PFSK-1 (cell line): ENCODE data around the gene MPIG6B.

Experiments
- FOXP2 ChIP-seq: optimal IDR thresholded peaks from 2 replicates; pipeline ENCODE3; 2011; ENCODE audit warnings: borderline replicate concordance, control low read depth, inconsistent platforms; ENCODE audit not compliant: insufficient read depth; ENCODE audit errors: extremely low read length, extremely low read depth
- POLR2AphosphoS5 ChIP-seq: IDR thresholded peaks from 2 replicates; pipeline ENCODE4 v1.6.1; 2012; ENCODE audit warnings: low read depth, mild to moderate bottlenecking, control low read depth, low read length, moderate library complexity
- SIN3A ChIP-seq: IDR thresholded peaks from 2 replicates; pipeline ENCODE4 v1.6.1; 2012; ENCODE audit warnings: mild to moderate bottlenecking, low read length, moderate library complexity, borderline replicate concordance; ENCODE audit not compliant: insufficient read depth
- TAF1 ChIP-seq: IDR thresholded peaks from 2 replicates; pipeline ENCODE4 v1.6.1; 2012; ENCODE audit warnings: low read length, control low read depth, borderline replicate concordance; ENCODE audit not compliant: insufficient read depth
- TF ChIP-seq, protein P1 (sequence below), 2 experiments: IDR thresholded peaks; 2 replicates each; pipeline versions ENCODE4 v1.6.1 to v1.8.0; 2011 to 2012; ENCODE audit warnings: low read depth in 2 of 2, low read length in 2 of 2, control low read depth in 1 of 2, inconsistent platforms in 1 of 2, mild to moderate bottlenecking in 1 of 2, moderate library complexity in 1 of 2; ENCODE audit not compliant: insufficient read depth in 1 of 2

The MPIG6B gene

DNA sequence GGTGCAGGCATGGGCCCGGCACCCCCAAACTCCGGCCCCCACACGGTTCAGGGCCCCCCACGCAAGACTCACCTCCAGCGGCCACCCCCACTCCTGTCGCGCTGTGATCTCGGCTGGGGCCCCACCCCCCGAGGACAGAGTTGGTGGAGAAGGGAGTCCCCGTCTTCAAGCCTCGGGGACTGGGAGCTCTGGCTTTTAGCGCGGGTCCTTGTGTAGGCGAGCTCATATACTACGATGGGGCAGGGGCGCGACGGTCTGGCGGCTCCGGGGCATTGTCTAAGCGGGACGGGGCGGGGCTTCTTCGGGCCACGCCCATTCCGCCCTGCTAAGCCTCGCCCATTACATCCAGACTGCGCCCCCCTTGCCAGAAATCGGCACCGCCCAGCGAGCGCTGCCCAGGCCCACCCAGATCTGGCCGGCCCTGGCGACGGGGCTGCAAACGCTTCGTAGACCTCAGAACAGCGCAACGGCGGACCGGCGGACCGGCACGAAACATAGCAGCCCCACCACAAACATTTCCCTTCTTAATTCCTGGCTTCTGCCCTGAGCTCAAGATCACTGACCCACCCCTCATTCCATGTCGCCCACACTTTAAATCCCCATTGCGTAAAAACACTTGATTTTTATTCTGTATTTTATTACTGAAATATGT lies 6.9 kb downstream of the MPIG6B start:
- TF ChIP-seq, protein P1, sequence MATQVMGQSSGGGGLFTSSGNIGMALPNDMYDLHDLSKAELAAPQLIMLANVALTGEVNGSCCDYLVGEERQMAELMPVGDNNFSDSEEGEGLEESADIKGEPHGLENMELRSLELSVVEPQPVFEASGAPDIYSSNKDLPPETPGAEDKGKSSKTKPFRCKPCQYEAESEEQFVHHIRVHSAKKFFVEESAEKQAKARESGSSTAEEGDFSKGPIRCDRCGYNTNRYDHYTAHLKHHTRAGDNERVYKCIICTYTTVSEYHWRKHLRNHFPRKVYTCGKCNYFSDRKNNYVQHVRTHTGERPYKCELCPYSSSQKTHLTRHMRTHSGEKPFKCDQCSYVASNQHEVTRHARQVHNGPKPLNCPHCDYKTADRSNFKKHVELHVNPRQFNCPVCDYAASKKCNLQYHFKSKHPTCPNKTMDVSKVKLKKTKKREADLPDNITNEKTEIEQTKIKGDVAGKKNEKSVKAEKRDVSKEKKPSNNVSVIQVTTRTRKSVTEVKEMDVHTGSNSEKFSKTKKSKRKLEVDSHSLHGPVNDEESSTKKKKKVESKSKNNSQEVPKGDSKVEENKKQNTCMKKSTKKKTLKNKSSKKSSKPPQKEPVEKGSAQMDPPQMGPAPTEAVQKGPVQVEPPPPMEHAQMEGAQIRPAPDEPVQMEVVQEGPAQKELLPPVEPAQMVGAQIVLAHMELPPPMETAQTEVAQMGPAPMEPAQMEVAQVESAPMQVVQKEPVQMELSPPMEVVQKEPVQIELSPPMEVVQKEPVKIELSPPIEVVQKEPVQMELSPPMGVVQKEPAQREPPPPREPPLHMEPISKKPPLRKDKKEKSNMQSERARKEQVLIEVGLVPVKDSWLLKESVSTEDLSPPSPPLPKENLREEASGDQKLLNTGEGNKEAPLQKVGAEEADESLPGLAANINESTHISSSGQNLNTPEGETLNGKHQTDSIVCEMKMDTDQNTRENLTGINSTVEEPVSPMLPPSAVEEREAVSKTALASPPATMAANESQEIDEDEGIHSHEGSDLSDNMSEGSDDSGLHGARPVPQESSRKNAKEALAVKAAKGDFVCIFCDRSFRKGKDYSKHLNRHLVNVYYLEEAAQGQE (IDR thresholded peaks at IDR 0.05; ENCODE audit: insufficient read depth in 1 of 2, low read depth in 2 of 2, low read length in 2 of 2): no peak
- peak; percentile 25 for TF ChIP-seq FOXP2
- TF ChIP-seq SIN3A: peak; percentile 94; the same call in 1 of the 2 replicates
- peak; percentile 92; the same call in 1 of the 2 replicates for TF ChIP-seq POLR2AphosphoS5
- TF ChIP-seq TAF1: peak; percentile 71; the same call in 1 of the 2 replicates

DNA sequence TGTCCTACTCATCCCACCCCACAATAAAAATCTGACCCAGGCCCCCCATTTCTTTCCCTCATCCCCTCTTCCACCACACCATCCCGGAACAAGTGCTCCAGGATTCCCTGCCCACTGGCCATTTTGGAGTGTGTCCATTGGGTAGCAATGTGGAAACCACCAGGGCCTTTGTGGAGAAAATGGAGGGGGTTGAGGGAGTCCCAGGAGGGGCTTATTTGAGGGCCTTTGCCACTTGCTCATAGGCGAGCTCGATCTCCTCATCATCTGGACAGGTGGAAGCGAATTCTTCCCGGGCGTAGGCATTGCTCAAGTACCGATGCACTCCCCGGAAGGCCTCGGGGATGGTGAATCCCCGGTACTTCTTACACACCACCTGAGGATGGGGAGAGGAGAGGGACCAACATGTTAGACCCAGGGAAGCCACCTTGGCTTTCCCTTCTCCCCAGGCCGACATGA lies 7.5 kb downstream of the MPIG6B start:
- no peak for TF ChIP-seq FOXP2
- TF ChIP-seq TAF1: no peak
- TF ChIP-seq, protein P1 (IDR thresholded peaks at IDR 0.05; ENCODE audit: insufficient read depth in 1 of 2, low read depth in 2 of 2, low read length in 2 of 2): no peak
- TF ChIP-seq POLR2AphosphoS5: no peak
- TF ChIP-seq SIN3A: no peak

DNA sequence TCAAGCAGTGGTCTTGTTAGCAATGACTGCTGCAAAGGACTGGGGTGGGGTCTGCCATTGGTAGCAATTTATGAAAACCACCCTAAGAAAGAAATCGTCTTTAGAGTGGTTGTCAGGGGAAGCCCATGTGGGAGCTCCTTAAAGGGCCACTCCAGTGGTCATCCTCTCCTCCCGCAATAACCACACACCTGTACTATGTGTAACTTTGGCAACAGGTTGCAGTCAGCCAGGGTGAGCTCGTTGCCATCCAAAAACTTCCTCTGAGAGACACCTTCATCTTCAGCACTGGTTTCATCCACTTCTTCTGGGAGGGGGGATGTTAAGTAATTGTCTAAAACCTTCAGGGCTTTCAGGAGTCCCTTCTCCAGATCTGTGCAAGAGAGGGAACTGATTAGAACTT lies 8.9 kb downstream of the MPIG6B start:
- TF ChIP-seq, protein P1 (IDR thresholded peaks at IDR 0.05; ENCODE audit: insufficient read depth in 1 of 2, low read depth in 2 of 2, low read length in 2 of 2): no peak
- TF ChIP-seq FOXP2 (no peak), TAF1 (no peak), POLR2AphosphoS5 (no peak)

DNA sequence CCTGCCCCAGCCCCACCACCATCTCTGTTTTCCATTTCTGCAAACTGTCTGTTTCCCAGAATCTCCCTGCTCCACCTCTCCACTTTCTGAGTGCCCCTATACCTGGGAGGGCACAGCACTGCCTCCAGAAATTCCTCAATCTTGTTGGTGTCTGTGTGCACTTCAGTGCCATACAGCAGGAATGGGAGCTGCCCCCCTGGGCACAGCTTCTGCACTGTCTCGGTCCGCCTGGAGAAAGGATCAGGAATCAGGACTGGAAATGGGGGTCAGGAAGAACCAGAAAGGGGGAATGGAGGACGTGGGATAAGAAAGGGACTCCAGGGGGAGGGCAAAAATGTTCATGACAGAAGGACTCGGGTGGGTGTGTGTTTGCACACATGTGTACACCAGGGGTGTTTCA lies 10.6 kb downstream of the MPIG6B start:
- TF ChIP-seq, protein P1 (IDR thresholded peaks at IDR 0.05; ENCODE audit: insufficient read depth in 1 of 2, low read depth in 2 of 2, low read length in 2 of 2): no peak
- TF ChIP-seq POLR2AphosphoS5 (no peak), FOXP2 (no peak)

DNA sequence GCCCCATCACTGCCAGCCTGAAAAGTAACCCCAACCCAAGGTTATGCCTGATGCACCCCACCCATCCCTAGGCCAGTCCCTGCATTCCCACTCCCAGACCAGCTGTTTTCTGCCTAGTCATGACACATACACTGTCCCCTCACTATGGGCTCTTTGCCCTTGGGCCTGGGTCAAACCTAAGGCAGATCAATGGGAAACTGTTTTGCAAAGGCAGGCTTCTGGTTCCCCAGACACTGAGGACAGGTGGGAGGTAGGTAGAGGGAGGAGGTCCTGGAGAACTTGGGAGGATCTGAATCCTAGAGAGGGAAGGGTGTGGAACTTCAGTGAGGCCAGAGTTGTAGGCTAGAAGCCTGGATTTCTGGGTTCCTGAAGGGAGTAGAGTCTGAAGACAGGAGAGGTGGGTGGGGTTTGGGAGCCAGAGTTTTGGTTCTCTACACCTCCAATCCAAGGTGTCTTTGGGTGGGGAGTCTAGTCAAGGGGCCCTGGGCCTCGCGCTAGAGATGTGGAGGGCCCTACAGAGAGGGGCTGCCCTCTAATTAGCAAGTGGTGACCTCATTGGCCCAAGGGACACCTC lies 11.2 kb downstream of the MPIG6B start:
- TF ChIP-seq FOXP2 (no peak), SIN3A (no peak; the same call in 1 of the 2 replicates), POLR2AphosphoS5 (no peak), TAF1 (no peak)
- TF ChIP-seq, protein P1 (IDR thresholded peaks at IDR 0.05; ENCODE audit: insufficient read depth in 1 of 2, low read depth in 2 of 2, low read length in 2 of 2): no peak
